ENCODE data around the gene FBXO11. TPM values are rescaled to one million over a fixed set of nuclear protein-coding genes. Genes with fewer than 3 reads are reported as not detected.

The FBXO11 gene
- total RNA-seq, 6 experiments from 2014 or later, result 15.2 to 28.7 (median 24.0) TPM

GRCh38 chr2:47803363-47803762, 102.9 kb downstream of the FBXO11 start:
- DNase-seq, result no peak
- intact Hi-C loops (cut with DNase I), result no loop called here
- Histone ChIP-seq H3K36me3 (peaks cover 0 to 89% (median 39%) of the 10 kb centered on the region in 4 donors), H3K9me3 (peaks cover 0 to 10% (median 0%) of the 10 kb centered on the region in 4 donors), H3K27ac (no peak overlapping the region), H3K4me1 (no peaks in the 10 kb centered on the region), H3K4me3 (no peak overlapping the region), H3K27me3 (no peaks in the 10 kb centered on the region)
- no peak for ATAC-seq
- no peak for TF ChIP-seq POLR2A (IDR thresholded peaks at IDR 0.05)
- TF ChIP-seq, protein P1, sequence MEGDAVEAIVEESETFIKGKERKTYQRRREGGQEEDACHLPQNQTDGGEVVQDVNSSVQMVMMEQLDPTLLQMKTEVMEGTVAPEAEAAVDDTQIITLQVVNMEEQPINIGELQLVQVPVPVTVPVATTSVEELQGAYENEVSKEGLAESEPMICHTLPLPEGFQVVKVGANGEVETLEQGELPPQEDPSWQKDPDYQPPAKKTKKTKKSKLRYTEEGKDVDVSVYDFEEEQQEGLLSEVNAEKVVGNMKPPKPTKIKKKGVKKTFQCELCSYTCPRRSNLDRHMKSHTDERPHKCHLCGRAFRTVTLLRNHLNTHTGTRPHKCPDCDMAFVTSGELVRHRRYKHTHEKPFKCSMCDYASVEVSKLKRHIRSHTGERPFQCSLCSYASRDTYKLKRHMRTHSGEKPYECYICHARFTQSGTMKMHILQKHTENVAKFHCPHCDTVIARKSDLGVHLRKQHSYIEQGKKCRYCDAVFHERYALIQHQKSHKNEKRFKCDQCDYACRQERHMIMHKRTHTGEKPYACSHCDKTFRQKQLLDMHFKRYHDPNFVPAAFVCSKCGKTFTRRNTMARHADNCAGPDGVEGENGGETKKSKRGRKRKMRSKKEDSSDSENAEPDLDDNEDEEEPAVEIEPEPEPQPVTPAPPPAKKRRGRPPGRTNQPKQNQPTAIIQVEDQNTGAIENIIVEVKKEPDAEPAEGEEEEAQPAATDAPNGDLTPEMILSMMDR (IDR thresholded peaks at IDR 0.05), result no peak
- WGBS (ENCODE audit: insufficient coverage, low coverage, low lambda C conversion rate, missing lambda C conversion rate), result 99% methylated on average over 7 of the region's 7 CpGs

- intact Hi-C loops (cut with DNase I), result no loop called here
- H3K4me1 ChIP-seq, result no peaks in the 10 kb centered on the region
- no peak for ATAC-seq
- no peak overlapping the region for H3K4me3 ChIP-seq
- peaks cover 0 to 84% (median 30%) of the 10 kb centered on the region in 4 donors for H3K36me3 ChIP-seq
- H3K9me3 ChIP-seq, result peaks cover 0 to 10% (median 0%) of the 10 kb centered on the region in 4 donors
- 94% methylated on average over 3 of the region's 3 CpGs for WGBS (ENCODE audit: insufficient coverage, low coverage, low lambda C conversion rate, missing lambda C conversion rate)
- DNase-seq, result no peak
- H3K27ac ChIP-seq, result no peak overlapping the region
- TF ChIP-seq, protein P1 (IDR thresholded peaks at IDR 0.05), result no peak
- TF ChIP-seq POLR2A (IDR thresholded peaks at IDR 0.05), result no peak
- no peaks in the 10 kb centered on the region for H3K27me3 ChIP-seq
These were observed 105.2 kb downstream of the FBXO11 start for GRCh38 chr2:47801118-47801517.

- peaks cover 0 to 69% (median 18%) of the 10 kb centered on the region in 4 donors for H3K36me3 ChIP-seq
- ATAC-seq (no peak), DNase-seq (no peak)
- peaks cover 0 to 10% (median 0%) of the 10 kb centered on the region in 4 donors for H3K9me3 ChIP-seq
- H3K27ac ChIP-seq, result no peak overlapping the region
- 89% methylated on average over 6 of the region's 6 CpGs for WGBS (ENCODE audit: insufficient coverage, low coverage, low lambda C conversion rate, missing lambda C conversion rate)
- H3K27me3 ChIP-seq, result no peaks in the 10 kb centered on the region
- intact Hi-C loops (cut with DNase I), result no loop called here
- no peak for TF ChIP-seq POLR2A (IDR thresholded peaks at IDR 0.05)
- TF ChIP-seq, protein P1 (IDR thresholded peaks at IDR 0.05), result no peak
- no peak overlapping the region for H3K4me3 ChIP-seq
- no peaks in the 10 kb centered on the region for H3K4me1 ChIP-seq
These were observed 107.2 kb downstream of the FBXO11 start for GRCh38 chr2:47799031-47799609.

- Histone ChIP-seq H3K27ac (no peak overlapping the region), H3K4me1 (no peaks in the 10 kb centered on the region), H3K27me3 (no peaks in the 10 kb centered on the region), H3K4me3 (no peak overlapping the region), H3K36me3 (peaks cover 0 to 64% (median 16%) of the 10 kb centered on the region in 4 donors), H3K9me3 (peaks cover 0 to 7% (median 0%) of the 10 kb centered on the region in 4 donors)
- no peak for DNase-seq
- ATAC-seq, result peak in 3 of 4 donors; percentile 30 to 58 (median 36)
- TF ChIP-seq POLR2A (IDR thresholded peaks at IDR 0.05), result no peak
- TF ChIP-seq, protein P1 (IDR thresholded peaks at IDR 0.05), result no peak
- intact Hi-C loops (cut with DNase I), result no loop called here
- WGBS (ENCODE audit: insufficient coverage, low coverage, low lambda C conversion rate, missing lambda C conversion rate), result 67% methylated on average over 6 of the region's 6 CpGs
These were observed 107.7 kb downstream of the FBXO11 start for GRCh38 chr2:47798631-47799030.
